BJ (cell line): Measurements from ENCODE around the gene ST3GAL2. TPM values are rescaled to one million over a fixed set of nuclear protein-coding genes. Genes with fewer than 3 reads are reported as not detected.
"Not testable (repeated sequence)": the region's sequence is repeated elsewhere in the genome, so short reads cannot be mapped to it uniquely, and the experiment has no call there.

ENCODE experiments used
- CTCF ChIA-PET: fragments of 350-600 bp; formaldehyde crosslinking; extraction: SDS; loops from one replicate; lab custom pipeline; 2021; ENCODE audit warnings: antibody characterized with exemption, inconsistent platforms; lab: Yijun Ruan, JAX
- POLR2A ChIA-PET: fragments of 300-600 bp; sonication (Branson Sonifier 250); formaldehyde crosslinking; extraction: SDS; loops from one replicate; lab custom pipeline; 2021; ENCODE audit warnings: antibody characterized with exemption; lab: Charles Lee
- DNase-seq: peaks from one replicate; pipeline ENCODE4 v3.0.0-alpha.2; 2011; ENCODE audit warnings: low read depth
- H3K27me3 ChIP-seq: 2 replicates; pipeline ENCODE4 v1.6.0; 2011; ENCODE audit warnings: low read length; ENCODE audit not compliant: control insufficient read depth, insufficient read depth
- H3K36me3 ChIP-seq: 2 replicates; pipeline ENCODE4 v1.5.1; 2011; ENCODE audit warnings: low read length; ENCODE audit not compliant: control insufficient read depth, insufficient read depth
- H3K4me3 ChIP-seq: 2 replicates; pipeline ENCODE4 v1.5.1; 2011; ENCODE audit warnings: low read depth, mild to moderate bottlenecking, control low read depth, low read length
- CTCF ChIP-seq: IDR thresholded peaks from 2 replicates; pipeline ENCODE4 v1.5.1; 2011; ENCODE audit warnings: low read depth, mild to moderate bottlenecking, control low read depth, inconsistent platforms, low read length, moderate library complexity; ENCODE audit not compliant: insufficient read depth
- polyA plus RNA-seq: library from polyadenylated mRNA; depleted of rRNA; stranded (reverse); fragments of >200 nt; gene quantifications from 2 replicates; pipeline ENCODE4 v1.2.3, GENCODE V29; 2011

ST3GAL2 gene
- polyA plus RNA-seq, 1 experiment, result 24.7 TPM

- DNase-seq, result no peak
- no peaks in the 10 kb centered on the region for H3K27me3 ChIP-seq
- no peak overlapping the region for H3K4me3 ChIP-seq
- H3K36me3 ChIP-seq, result peaks cover 15% of the 10 kb centered on the region
- ChIA-PET POLR2A (no interaction called here), CTCF (interaction anchor here (1.1 kb wide), 1 partner anchor 8 kb away, joined by 4 read pairs; no protein-coding TSS in a partner anchor)
- TF ChIP-seq CTCF, result no peak
These were observed 50.8 kb downstream of the ST3GAL2 start for GRCh38 chr16:70388006-70388680.

- CTCF ChIA-PET, H3K4me3 ChIP-seq, H3K27me3 ChIP-seq, POLR2A ChIA-PET, DNase-seq: not testable (repeated sequence)
- H3K36me3 ChIP-seq, result peaks cover 18% of the 10 kb centered on the region
These were observed 52.5 kb downstream of the ST3GAL2 start for GRCh38 chr16:70386289-70386986.

GRCh38 chr16:70383421-70383960 is 55.4 kb downstream of the ST3GAL2 start:
- ChIA-PET POLR2A (no interaction called here), CTCF (no interaction called here)
- DNase-seq, result no peak
- H3K27me3 ChIP-seq, result no peaks in the 10 kb centered on the region
- peaks cover 15% of the 10 kb centered on the region for H3K36me3 ChIP-seq
- TF ChIP-seq CTCF, result no peak
- H3K4me3 ChIP-seq, result no peak overlapping the region

GRCh38 chr16:70381604-70382342 is 57.1 kb downstream of the ST3GAL2 start:
- ChIA-PET POLR2A (interaction anchor here (0.5 to 0.7 kb wide), 4 partner anchors 9 to 357 kb away, joined by 3 to 5 read pairs (median 4); no protein-coding TSS in a partner anchor), CTCF (interaction anchor here (1.0 to 2.1 kb wide), 6 partner anchors 10 to 95 kb away, joined by 3 to 9 read pairs (median 4); partner anchors contain the start of gene ST3GAL2)
- TF ChIP-seq CTCF, result no peak
- no peak for DNase-seq
- Histone ChIP-seq H3K4me3 (peak overlapping the region; percentile 81), H3K36me3 (peaks cover 9% of the 10 kb centered on the region), H3K27me3 (no peaks in the 10 kb centered on the region)

- Histone ChIP-seq H3K27me3 (no peaks in the 10 kb centered on the region), H3K4me3 (peak overlapping the region; percentile 81), H3K36me3 (peaks cover 9% of the 10 kb centered on the region)
- peak; percentile 84 for DNase-seq
- TF ChIP-seq CTCF, result peak; percentile 52
- POLR2A ChIA-PET, result interaction anchor here (0.5 to 0.7 kb wide), 4 partner anchors 8 to 358 kb away, joined by 3 to 5 read pairs (median 4); no protein-coding TSS in a partner anchor
- CTCF ChIA-PET, result interaction anchor here (1.0 to 2.4 kb wide), 9 partner anchors 9 to 272 kb away, joined by 3 to 12 read pairs (median 5); partner anchors contain the start of gene ST3GAL2
These were observed 57.8 kb downstream of the ST3GAL2 start for GRCh38 chr16:70380919-70381603.
